HepG2 (cell line): ENCODE data around the gene UNC93A. TPM values are rescaled to one million over a fixed set of nuclear protein-coding genes. Genes with fewer than 3 reads are reported as not detected.

Source experiments
- ATF7-NPFF ChIP-seq: sonication (generic); formaldehyde crosslinking; IDR thresholded peaks from 2 replicates; pipeline ENCODE4 v1.8.1; 2023; ENCODE audit warnings: mild to moderate bottlenecking, low read depth, missing genetic modification reagents, moderate library complexity
- CCDC6 ChIP-seq: sonication (generic); formaldehyde crosslinking; IDR thresholded peaks from 2 replicates; pipeline ENCODE4 v1.8.1; 2022; ENCODE audit warnings: mild to moderate bottlenecking, missing genetic modification reagents, moderate library complexity
- EEA1 ChIP-seq: sonication (generic); formaldehyde crosslinking; IDR thresholded peaks from 2 replicates; pipeline ENCODE4 v1.5.1; 2020; ENCODE audit warnings: mild to moderate bottlenecking, missing genetic modification reagents, borderline replicate concordance
- GABPB1 ChIP-seq: IDR thresholded peaks from 2 replicates; pipeline ENCODE4 v1.6.1; 2016; ENCODE audit warnings: mild to moderate bottlenecking, missing genetic modification reagents, moderate library complexity, missing compliant biosample characterization
- HOXA3 ChIP-seq: sonication (generic); formaldehyde crosslinking; IDR thresholded peaks from 2 replicates; pipeline ENCODE4 v1.5.0; 2020; ENCODE audit warnings: missing genetic modification reagents
- MIER3 ChIP-seq: IDR thresholded peaks from 2 replicates; pipeline ENCODE4 v1.6.1; 2016; ENCODE audit warnings: missing compliant biosample characterization, borderline replicate concordance
- MTA1 ChIP-seq: sonication (generic); formaldehyde crosslinking; IDR thresholded peaks from 2 replicates; pipeline ENCODE4 v1.4.0; 2020; ENCODE audit warnings: missing genetic modification reagents, mild to moderate bottlenecking, borderline replicate concordance
- PHB2 ChIP-seq: fragments of 450-650 bp; IDR thresholded peaks from 2 replicates; pipeline ENCODE4 v1.6.1; 2018; ENCODE audit not compliant: partially characterized antibody
- STAT5B ChIP-seq: sonication (generic); formaldehyde crosslinking; IDR thresholded peaks from 2 replicates; pipeline ENCODE4 v1.4.0; 2020; ENCODE audit warnings: missing genetic modification reagents
- TAF1 ChIP-seq: sonication (generic); formaldehyde crosslinking; IDR thresholded peaks from 2 replicates; pipeline ENCODE4 v1.4.0; 2020; ENCODE audit warnings: missing genetic modification reagents
- YY1 ChIP-seq: IDR thresholded peaks from 2 replicates; pipeline ENCODE4 v1.6.1; 2011; ENCODE audit warnings: low read length, low read depth, moderate library complexity, mild to moderate bottlenecking; ENCODE audit not compliant: insufficient read depth, insufficient replicate concordance
- ZBTB38 ChIP-seq: sonication (generic); formaldehyde crosslinking; IDR thresholded peaks from 2 replicates; pipeline ENCODE4 v1.5.1; 2020; ENCODE audit warnings: mild to moderate bottlenecking, missing genetic modification reagents
- ZFY ChIP-seq: sonication (generic); formaldehyde crosslinking; IDR thresholded peaks from 2 replicates; pipeline ENCODE4 v1.4.0; 2020; ENCODE audit warnings: missing genetic modification reagents
- ZNF24 ChIP-seq: fragments of 450-650 bp; IDR thresholded peaks from 2 replicates; pipeline ENCODE4 v1.6.1; 2017; ENCODE audit warnings: antibody characterized with exemption, mild to moderate bottlenecking
- ZNF546 ChIP-seq: sonication (generic); formaldehyde crosslinking; conservative IDR thresholded peaks from 2 replicates; pipeline ENCODE4 v1.8.1; 2023; ENCODE audit warnings: mild to moderate bottlenecking, missing genetic modification reagents
- ZNF562 ChIP-seq: sonication (generic); formaldehyde crosslinking; IDR thresholded peaks from 2 replicates; pipeline ENCODE4 v1.8.0; 2022; ENCODE audit warnings: missing genetic modification reagents, borderline replicate concordance
- ZNF879 ChIP-seq: sonication (generic); formaldehyde crosslinking; IDR thresholded peaks from 2 replicates; pipeline ENCODE4 v1.8.1; 2023; ENCODE audit warnings: missing genetic modification reagents
- polyA plus RNA-seq, 8 experiments: library from polyadenylated mRNA; depleted of rRNA in 3 of 8; stranded (reverse) in 7 of 8; unstranded in 1 of 8; fragments of >200 nt; fragmentation: Illumina TruSeq in 4 of 8; extraction: Trizol in 4 of 8; gene quantifications; 2 replicates each; pipeline versions ENCODE4 v1.2.1 to v1.2.3, GENCODE V29; 2011 to 2016; ENCODE audit warnings: low read depth in 4 of 8, missing spikeins in 1 of 8, mixed read lengths in 1 of 8; ENCODE audit not compliant: insufficient read depth in 1 of 8
- total RNA-seq, 5 experiments: library from RNA; depleted of rRNA; stranded (reverse); fragments of >200 nt; fragmentation: Illumina TruSeq; extraction: Trizol; gene quantifications; 2 replicates each; pipeline ENCODE4 v1.2.3, GENCODE V29; 2016; ENCODE audit warnings: low read depth in 1 of 5
- TF ChIP-seq, protein P1 (sequence below): sonication (generic); formaldehyde crosslinking; IDR thresholded peaks from 2 replicates; pipeline ENCODE4 v1.4.0; 2020; ENCODE audit warnings: missing genetic modification reagents
- TF ChIP-seq, protein P2 (sequence below): sonication (generic); formaldehyde crosslinking; IDR thresholded peaks from 2 replicates; pipeline ENCODE4 v1.8.0; 2022; ENCODE audit warnings: missing genetic modification reagents, mild to moderate bottlenecking, borderline replicate concordance
- TF ChIP-seq, protein P3 (sequence below): sonication (generic); formaldehyde crosslinking; IDR thresholded peaks from 2 replicates; pipeline ENCODE4 v1.5.1; 2020; ENCODE audit warnings: missing genetic modification reagents, mild to moderate bottlenecking, borderline replicate concordance
- TF ChIP-seq, protein P4 (sequence below): sonication (generic); formaldehyde crosslinking; IDR thresholded peaks from 2 replicates; pipeline ENCODE4 v1.5.1; 2020; ENCODE audit warnings: mild to moderate bottlenecking, missing genetic modification reagents, moderate library complexity

UNC93A gene
- total and polyA plus RNA-seq, 2 of the 13 experiments (the other 11 are each of a cell fraction or from before 2014, with no cell fraction given): 11.0 to 42.7 TPM

DNA sequence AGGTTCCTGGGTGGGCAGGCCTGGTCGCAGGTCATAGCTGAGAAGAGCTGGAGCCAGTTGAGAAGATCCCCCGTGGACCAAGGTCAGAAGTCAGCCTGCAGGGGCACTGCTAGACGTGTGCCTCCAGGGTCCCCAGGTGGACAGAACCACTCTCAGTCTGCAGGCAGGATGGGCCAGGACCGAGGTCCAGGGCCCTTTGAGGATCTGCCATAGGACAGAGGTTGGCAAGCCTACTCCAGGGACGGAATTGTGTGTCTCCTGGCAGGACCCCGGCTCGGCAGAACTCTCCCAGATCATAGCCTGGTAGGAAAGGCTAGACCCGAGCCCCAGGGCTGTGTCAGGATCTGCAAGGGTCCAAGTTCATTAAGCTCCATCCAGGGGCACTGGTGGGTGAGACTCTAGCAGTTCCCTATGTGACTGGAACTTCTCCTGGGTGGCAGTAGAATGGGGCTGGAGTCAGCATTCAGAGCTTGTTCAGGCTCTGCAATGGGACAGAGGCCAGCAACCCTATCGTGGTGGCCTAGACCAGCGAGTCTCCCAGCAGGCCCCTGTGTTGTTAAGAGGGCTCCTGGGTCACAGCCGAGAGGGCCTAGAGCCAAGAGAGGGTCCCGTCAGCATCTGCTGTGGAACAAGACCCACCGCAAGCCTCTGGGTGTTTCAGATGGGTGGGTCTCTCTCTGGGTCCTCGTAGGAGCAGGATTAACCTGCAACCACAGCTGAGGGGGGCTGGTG is 51.9 kb downstream of the UNC93A start (continued):
- TF ChIP-seq, protein P1, sequence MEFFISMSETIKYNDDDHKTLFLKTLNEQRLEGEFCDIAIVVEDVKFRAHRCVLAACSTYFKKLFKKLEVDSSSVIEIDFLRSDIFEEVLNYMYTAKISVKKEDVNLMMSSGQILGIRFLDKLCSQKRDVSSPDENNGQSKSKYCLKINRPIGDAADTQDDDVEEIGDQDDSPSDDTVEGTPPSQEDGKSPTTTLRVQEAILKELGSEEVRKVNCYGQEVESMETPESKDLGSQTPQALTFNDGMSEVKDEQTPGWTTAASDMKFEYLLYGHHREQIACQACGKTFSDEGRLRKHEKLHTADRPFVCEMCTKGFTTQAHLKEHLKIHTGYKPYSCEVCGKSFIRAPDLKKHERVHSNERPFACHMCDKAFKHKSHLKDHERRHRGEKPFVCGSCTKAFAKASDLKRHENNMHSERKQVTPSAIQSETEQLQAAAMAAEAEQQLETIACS (CRISPR knock-in tag): no peak
- TF ChIP-seq TAF1 (CRISPR knock-in tag): peak; percentile 11; the same call in 1 of the 2 replicates
- no peak for TF ChIP-seq YY1
- no peak for TF ChIP-seq MIER3 (CRISPR knock-in tag)
- TF ChIP-seq PHB2: no peak
- TF ChIP-seq ATF7-NPFF (CRISPR knock-in tag): no peak
- TF ChIP-seq CCDC6 (CRISPR knock-in tag): no peak
- 0 out of 2 replicates have a peak, but pooled peaks have one; percentile 23 for TF ChIP-seq EEA1 (CRISPR knock-in tag)
- TF ChIP-seq ZNF562 (CRISPR knock-in tag): no peak
- TF ChIP-seq ZNF24: no peak
- no peak for TF ChIP-seq ZFY (CRISPR knock-in tag)
- TF ChIP-seq, protein P2, sequence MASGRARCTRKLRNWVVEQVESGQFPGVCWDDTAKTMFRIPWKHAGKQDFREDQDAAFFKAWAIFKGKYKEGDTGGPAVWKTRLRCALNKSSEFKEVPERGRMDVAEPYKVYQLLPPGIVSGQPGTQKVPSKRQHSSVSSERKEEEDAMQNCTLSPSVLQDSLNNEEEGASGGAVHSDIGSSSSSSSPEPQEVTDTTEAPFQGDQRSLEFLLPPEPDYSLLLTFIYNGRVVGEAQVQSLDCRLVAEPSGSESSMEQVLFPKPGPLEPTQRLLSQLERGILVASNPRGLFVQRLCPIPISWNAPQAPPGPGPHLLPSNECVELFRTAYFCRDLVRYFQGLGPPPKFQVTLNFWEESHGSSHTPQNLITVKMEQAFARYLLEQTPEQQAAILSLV: no peak
- TF ChIP-seq MTA1 (CRISPR knock-in tag): 0 out of 2 replicates have a peak, but pooled peaks have one; percentile 32
- TF ChIP-seq GABPB1 (CRISPR knock-in tag): no peak
- peak; percentile 8; the same call in 1 of the 2 replicates for TF ChIP-seq ZBTB38 (CRISPR knock-in tag)
- no peak for TF ChIP-seq ZNF879
- TF ChIP-seq, protein P3, sequence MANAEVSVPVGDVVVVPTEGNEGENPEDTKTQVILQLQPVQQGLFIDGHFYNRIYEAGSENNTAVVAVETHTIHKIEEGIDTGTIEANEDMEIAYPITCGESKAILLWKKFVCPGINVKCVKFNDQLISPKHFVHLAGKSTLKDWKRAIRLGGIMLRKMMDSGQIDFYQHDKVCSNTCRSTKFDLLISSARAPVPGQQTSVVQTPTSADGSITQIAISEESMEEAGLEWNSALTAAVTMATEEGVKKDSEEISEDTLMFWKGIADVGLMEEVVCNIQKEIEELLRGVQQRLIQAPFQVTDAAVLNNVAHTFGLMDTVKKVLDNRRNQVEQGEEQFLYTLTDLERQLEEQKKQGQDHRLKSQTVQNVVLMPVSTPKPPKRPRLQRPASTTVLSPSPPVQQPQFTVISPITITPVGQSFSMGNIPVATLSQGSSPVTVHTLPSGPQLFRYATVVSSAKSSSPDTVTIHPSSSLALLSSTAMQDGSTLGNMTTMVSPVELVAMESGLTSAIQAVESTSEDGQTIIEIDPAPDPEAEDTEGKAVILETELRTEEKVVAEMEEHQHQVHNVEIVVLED (CRISPR knock-in tag): 0 out of 2 replicates have a peak, but pooled peaks have one; percentile 9
- TF ChIP-seq STAT5B (CRISPR knock-in tag): no peak
- TF ChIP-seq, protein P4, sequence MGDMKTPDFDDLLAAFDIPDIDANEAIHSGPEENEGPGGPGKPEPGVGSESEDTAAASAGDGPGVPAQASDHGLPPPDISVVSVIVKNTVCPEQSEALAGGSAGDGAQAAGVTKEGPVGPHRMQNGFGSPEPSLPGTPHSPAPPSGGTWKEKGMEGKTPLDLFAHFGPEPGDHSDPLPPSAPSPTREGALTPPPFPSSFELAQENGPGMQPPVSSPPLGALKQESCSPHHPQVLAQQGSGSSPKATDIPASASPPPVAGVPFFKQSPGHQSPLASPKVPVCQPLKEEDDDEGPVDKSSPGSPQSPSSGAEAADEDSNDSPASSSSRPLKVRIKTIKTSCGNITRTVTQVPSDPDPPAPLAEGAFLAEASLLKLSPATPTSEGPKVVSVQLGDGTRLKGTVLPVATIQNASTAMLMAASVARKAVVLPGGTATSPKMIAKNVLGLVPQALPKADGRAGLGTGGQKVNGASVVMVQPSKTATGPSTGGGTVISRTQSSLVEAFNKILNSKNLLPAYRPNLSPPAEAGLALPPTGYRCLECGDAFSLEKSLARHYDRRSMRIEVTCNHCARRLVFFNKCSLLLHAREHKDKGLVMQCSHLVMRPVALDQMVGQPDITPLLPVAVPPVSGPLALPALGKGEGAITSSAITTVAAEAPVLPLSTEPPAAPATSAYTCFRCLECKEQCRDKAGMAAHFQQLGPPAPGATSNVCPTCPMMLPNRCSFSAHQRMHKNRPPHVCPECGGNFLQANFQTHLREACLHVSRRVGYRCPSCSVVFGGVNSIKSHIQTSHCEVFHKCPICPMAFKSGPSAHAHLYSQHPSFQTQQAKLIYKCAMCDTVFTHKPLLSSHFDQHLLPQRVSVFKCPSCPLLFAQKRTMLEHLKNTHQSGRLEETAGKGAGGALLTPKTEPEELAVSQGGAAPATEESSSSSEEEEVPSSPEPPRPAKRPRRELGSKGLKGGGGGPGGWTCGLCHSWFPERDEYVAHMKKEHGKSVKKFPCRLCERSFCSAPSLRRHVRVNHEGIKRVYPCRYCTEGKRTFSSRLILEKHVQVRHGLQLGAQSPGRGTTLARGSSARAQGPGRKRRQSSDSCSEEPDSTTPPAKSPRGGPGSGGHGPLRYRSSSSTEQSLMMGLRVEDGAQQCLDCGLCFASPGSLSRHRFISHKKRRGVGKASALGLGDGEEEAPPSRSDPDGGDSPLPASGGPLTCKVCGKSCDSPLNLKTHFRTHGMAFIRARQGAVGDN (CRISPR knock-in tag): peak; percentile 78
- TF ChIP-seq ZNF546 (CRISPR knock-in tag): 0 out of 2 replicates have a peak, but pooled peaks have one; percentile 52
- peak; percentile 20 for TF ChIP-seq HOXA3 (CRISPR knock-in tag)
